H1 (cell line): ENCODE measurements around the gene SH3PXD2A. TPM values are rescaled to one million over a fixed set of nuclear protein-coding genes. Genes with fewer than 3 reads are reported as not detected.
A peak's percentile ranks its signal among the peaks of the same experiment; 100 is the strongest.

Experiments used
- CTCF ChIA-PET: fragments of 300-600 bp; sonication (Branson Sonifier 250); formaldehyde crosslinking; loops from one replicate; lab custom pipeline; 2021; ENCODE audit not compliant: partially characterized antibody; lab: Charles Lee
- POLR2A ChIA-PET: fragments of 300-600 bp; sonication (Branson Sonifier 250); formaldehyde crosslinking; loops from one replicate; lab custom pipeline; 2021; ENCODE audit warnings: inconsistent platforms; ENCODE audit not compliant: partially characterized antibody; lab: Charles Lee
- DNase-seq, 2 experiments: peaks; one replicate each; pipeline versions ENCODE4 v3.0.0 to v3.0.0-alpha.2; 2010 to 2022; ENCODE audit warnings: low spot score in 2 of 2, low read depth in 1 of 2, mixed read lengths in 1 of 2
- FAIRE-seq: peaks from 2 replicates; lab custom pipeline; 2011; peaks lifted over from hg19 to GRCh38; lab: Jason Lieb, UNC
- H2AFZ ChIP-seq: 2 replicates; pipeline ENCODE4 v1.8.1; 2012; ENCODE audit warnings: low read length, inconsistent platforms
- H2AK5ac ChIP-seq: 2 replicates; pipeline ENCODE4 v1.6.1; 2013; ENCODE audit warnings: low read depth, low read length
- H2BK120ac ChIP-seq: replicated peaks from 2 replicates; pipeline ENCODE3; 2013; ENCODE audit warnings: low read depth, low read length, inconsistent platforms
- H2BK12ac ChIP-seq: 2 replicates; pipeline ENCODE4 v1.6.1; 2013; ENCODE audit warnings: low read depth, low read length
- H2BK15ac ChIP-seq: 2 replicates; pipeline ENCODE4 v1.6.1; 2013; ENCODE audit warnings: low read length
- H2BK20ac ChIP-seq: 2 replicates; pipeline ENCODE4 v1.6.1; 2013; ENCODE audit warnings: low read length
- H2BK5ac ChIP-seq: 2 replicates; pipeline ENCODE4 v1.6.1; 2013; ENCODE audit warnings: low read depth, low read length
- H3K14ac ChIP-seq: 2 replicates; pipeline ENCODE4 v1.6.1; 2013; ENCODE audit warnings: inconsistent platforms; ENCODE audit not compliant: insufficient read length
- H3K18ac ChIP-seq: 2 replicates; pipeline ENCODE4 v1.6.1; 2013; ENCODE audit warnings: low read length; ENCODE audit errors: extremely low read depth
- H3K23ac ChIP-seq: 2 replicates; pipeline ENCODE4 v1.6.1; 2013; ENCODE audit warnings: inconsistent platforms; ENCODE audit not compliant: insufficient read length
- H3K23me2 ChIP-seq: 2 replicates; pipeline ENCODE4 v1.6.1; 2013; ENCODE audit warnings: low read depth, low read length
- H3K27ac ChIP-seq: 2 replicates; pipeline ENCODE4 v1.6.1; 2011; ENCODE audit warnings: low read depth, low read length, inconsistent platforms
- H3K27me3 ChIP-seq, 4 experiments: replicated peaks in 1 of 4; 1 replicate in 1 of 4; 2 replicates in 3 of 4; pipeline versions ENCODE4 v1.6.1 to v1.8.1; 2011 to 2013; ENCODE audit warnings: low read length in 3 of 4, mild to moderate bottlenecking in 3 of 4, inconsistent platforms in 2 of 4, mixed read lengths in 2 of 4, moderate library complexity in 1 of 4; ENCODE audit not compliant: control insufficient read depth in 3 of 4, insufficient read depth in 3 of 4; ENCODE audit errors: extremely low read depth in 1 of 4
- H3K36me3 ChIP-seq, 4 experiments: 2 replicates each; pipeline versions ENCODE4 v1.6.1 to v1.8.1; 2011 to 2013; ENCODE audit warnings: mild to moderate bottlenecking in 4 of 4, low read length in 3 of 4, moderate library complexity in 2 of 4, control low read depth in 1 of 4, inconsistent platforms in 1 of 4; ENCODE audit not compliant: insufficient read depth in 4 of 4, control insufficient read depth in 2 of 4
- H3K4ac ChIP-seq: replicated peaks from 2 replicates; pipeline ENCODE3; 2013; ENCODE audit warnings: low read length, low read depth, mixed read lengths, inconsistent platforms; ENCODE audit not compliant: insufficient read length
- H3K4me1 ChIP-seq, 4 experiments: replicated peaks in 1 of 4; 1 replicate in 1 of 4; 2 replicates in 3 of 4; pipeline versions ENCODE4 v1.6.1 to v1.8.1; 2011 to 2013; ENCODE audit warnings: low read length in 3 of 4, inconsistent platforms in 2 of 4, mixed read lengths in 1 of 4; ENCODE audit not compliant: insufficient read depth in 4 of 4, control insufficient read depth in 3 of 4
- H3K4me2 ChIP-seq, 2 experiments: 2 replicates each; pipeline versions ENCODE4 v1.6.1 to v1.8.1; 2011 to 2013; ENCODE audit warnings: low read depth in 2 of 2, low read length in 2 of 2, control low read depth in 1 of 2, inconsistent platforms in 1 of 2, mild to moderate bottlenecking in 1 of 2; ENCODE audit not compliant: insufficient read depth in 1 of 2
- H3K4me3 ChIP-seq, 4 experiments: fragments of 200-600, 300-600 bp in 1 of 4; sonication (generic), shearing (Covaris generic), sonication (Bioruptor Twin) in 1 of 4; 2 replicates each; pipeline versions ENCODE4 v1.5.1 to v1.8.1; 2011 to 2016; ENCODE audit warnings: low read length in 4 of 4, low read depth in 3 of 4, control low read depth in 2 of 4, inconsistent platforms in 2 of 4, mild to moderate bottlenecking in 2 of 4, mixed read lengths in 1 of 4, moderate library complexity in 1 of 4; ENCODE audit not compliant: insufficient read depth in 2 of 4; ENCODE audit errors: extremely low read depth in 1 of 4
- H3K56ac ChIP-seq: replicated peaks from 2 replicates; pipeline ENCODE3; 2013; ENCODE audit warnings: low read depth, mild to moderate bottlenecking, mixed read lengths, low read length, inconsistent platforms; ENCODE audit not compliant: insufficient read length
- H3K79me1 ChIP-seq: 2 replicates; pipeline ENCODE4 v1.6.1; 2013; ENCODE audit warnings: low read depth, low read length, control low read depth
- H3K79me2 ChIP-seq, 2 experiments: 2 replicates each; pipeline versions ENCODE4 v1.6.1 to v1.8.1; 2012 to 2013; ENCODE audit warnings: low read length in 2 of 2, mild to moderate bottlenecking in 2 of 2, inconsistent platforms in 1 of 2; ENCODE audit not compliant: insufficient read depth in 2 of 2, control insufficient read depth in 1 of 2
- H3K9ac ChIP-seq, 4 experiments: replicated peaks in 1 of 4; 1 replicate in 1 of 4; 2 replicates in 3 of 4; pipeline versions ENCODE4 v1.6.1 to v1.8.1; 2011 to 2013; ENCODE audit warnings: low read depth in 3 of 4, low read length in 3 of 4, control low read depth in 2 of 4, mild to moderate bottlenecking in 2 of 4, moderate library complexity in 2 of 4, inconsistent platforms in 1 of 4; ENCODE audit errors: extremely low read depth in 1 of 4
- H3K9me3 ChIP-seq, 2 experiments: 2 replicates each; pipeline versions ENCODE4 v1.6.1 to v1.8.1; 2012 to 2013; ENCODE audit warnings: mild to moderate bottlenecking in 2 of 2, moderate library complexity in 2 of 2, control low read depth in 1 of 2, inconsistent platforms in 1 of 2, low read depth in 1 of 2, low read length in 1 of 2, mixed read lengths in 1 of 2; ENCODE audit not compliant: insufficient read depth in 2 of 2
- H4K20me1 ChIP-seq, 2 experiments: replicated peaks in 1 of 2; 2 replicates each; pipeline versions ENCODE3 to v1.8.1; 2011 to 2013; ENCODE audit warnings: inconsistent platforms in 2 of 2, low read length in 2 of 2, mild to moderate bottlenecking in 1 of 2; ENCODE audit not compliant: insufficient read depth in 2 of 2, control insufficient read depth in 1 of 2
- H4K5ac ChIP-seq: 2 replicates; pipeline ENCODE4 v1.6.1; 2013; ENCODE audit warnings: low read length, low read depth, mixed read lengths, inconsistent platforms; ENCODE audit not compliant: insufficient read length
- H4K8ac ChIP-seq: 2 replicates; pipeline ENCODE4 v1.8.0; 2013; ENCODE audit warnings: mild to moderate bottlenecking, moderate library complexity, low read length, inconsistent platforms; ENCODE audit not compliant: insufficient read depth; ENCODE audit errors: extremely low read depth
- H4K91ac ChIP-seq: replicated peaks from 2 replicates; pipeline ENCODE3; 2013; ENCODE audit warnings: low read length, mixed read lengths, inconsistent platforms; ENCODE audit not compliant: insufficient read length
- BCL11A ChIP-seq, 2 experiments: IDR thresholded peaks; one replicate each; pipeline ENCODE4 v1.6.1; 2011; ENCODE audit warnings: low read depth in 2 of 2, low read length in 2 of 2, mild to moderate bottlenecking in 2 of 2
- CTCF ChIP-seq, 3 experiments: IDR thresholded peaks; 1 replicate in 2 of 3; 2 replicates in 1 of 3; pipeline versions ENCODE4 v1.5.1 to v1.6.1; 2011; ENCODE audit warnings: low read length in 3 of 3, mild to moderate bottlenecking in 3 of 3, inconsistent platforms in 2 of 3, low read depth in 1 of 3, moderate library complexity in 1 of 3; ENCODE audit not compliant: insufficient read depth in 1 of 3; ENCODE audit errors: control extremely low read depth in 1 of 3
- GTF2F1 ChIP-seq: IDR thresholded peaks from 2 replicates; pipeline ENCODE4 v1.6.1; 2012; ENCODE audit warnings: low read depth, low read length, improper control_type of control experiment, borderline replicate concordance
- KDM1A ChIP-seq: fragments of 200-600, 300-600 bp; sonication (generic); IDR thresholded peaks from 2 replicates; pipeline ENCODE4 v1.7.1; 2016; ENCODE audit warnings: mild to moderate bottlenecking, low read length, borderline replicate concordance
- POLR2A ChIP-seq, 2 experiments: IDR thresholded peaks; 1 replicate in 1 of 2; 2 replicates in 1 of 2; pipeline ENCODE4 v1.6.1; 2011; ENCODE audit warnings: low read depth in 2 of 2, low read length in 2 of 2, mild to moderate bottlenecking in 2 of 2; ENCODE audit errors: control extremely low read depth in 1 of 2
- POLR2AphosphoS5 ChIP-seq: IDR thresholded peaks from 2 replicates; pipeline ENCODE4 v1.6.1; 2011; ENCODE audit warnings: low read depth, low read length
- RAD21 ChIP-seq, 2 experiments: IDR thresholded peaks in 1 of 2; conservative IDR thresholded peaks in 1 of 2; 2 replicates each; pipeline ENCODE4 v1.6.1; 2011; ENCODE audit warnings: low read depth in 2 of 2, low read length in 2 of 2, improper control_type of control experiment in 1 of 2, inconsistent platforms in 1 of 2, mild to moderate bottlenecking in 1 of 2, moderate library complexity in 1 of 2
- RFX5 ChIP-seq: IDR thresholded peaks from 2 replicates; pipeline ENCODE4 v1.6.1; 2011; ENCODE audit warnings: low read depth, low read length, improper control_type of control experiment, borderline replicate concordance
- TAF1 ChIP-seq: IDR thresholded peaks from 2 replicates; pipeline ENCODE4 v1.6.1; 2011; ENCODE audit warnings: mild to moderate bottlenecking, low read depth, low read length
- WGBS, 2 experiments: shearing (Covaris generic) in 1 of 2; methylation state at CpG; one replicate each; pipeline versions ENCODE4 v1.1.6 to v1.1.7; 2013 to 2015; ENCODE audit warnings: low lambda C conversion rate in 2 of 2, mixed read lengths in 2 of 2, inconsistent platforms in 1 of 2, low coverage in 1 of 2, missing lambda C conversion rate in 1 of 2; ENCODE audit not compliant: insufficient replicate concordance in 2 of 2, insufficient coverage in 1 of 2, insufficient read length in 1 of 2; ENCODE audit errors: extremely low coverage in 1 of 2, missing lambda C conversion rate in 1 of 2; 5-methylcytosine and 5-hydroxymethylcytosine counted together
- polyA plus RNA-seq, 7 experiments: library from polyadenylated mRNA; depleted of rRNA in 3 of 7; stranded (reverse) in 5 of 7; unstranded in 2 of 7; fragments of >200 nt in 5 of 7; fragments of 200-250 nt in 2 of 7; gene quantifications; 1 replicate in 5 of 7; 2 replicates in 1 of 7; 4 replicates in 1 of 7; pipeline versions ENCODE4 v1.2.1 to v1.2.3, GENCODE V29; 2011 to 2013; ENCODE audit warnings: missing spikeins in 2 of 7, mixed read lengths in 2 of 7
- total RNA-seq: library from RNA; stranded (reverse); fragmentation: NEBNext Ultra II Directional; extraction: Animal tissue kit (Norgen Biotek cat#: 25700); gene quantifications from 2 replicates; pipeline ENCODE4 v1.2.1, GENCODE V29; 2021

SH3PXD2A gene
- total and polyA plus RNA-seq, 2 of the 8 experiments (the other 6 are each of a cell fraction or from before 2014, with no cell fraction given), result 5.4 to 16.3 TPM

- no peak overlapping the region for H3K56ac ChIP-seq
- no peak overlapping the region for H4K91ac ChIP-seq
- H4K8ac ChIP-seq, result no peak overlapping the region
- H2BK12ac ChIP-seq, result no peak overlapping the region
- no peak overlapping the region for H3K14ac ChIP-seq
- no peak overlapping the region for H3K23ac ChIP-seq
- no peaks in the 10 kb centered on the region for H3K79me1 ChIP-seq
- peak overlapping the region in 1 of 2 experiments; percentile 53; a peak in 2 of 4 replicates for H3K4me2 ChIP-seq
- H2BK20ac ChIP-seq, result no peak overlapping the region
- H4K20me1 ChIP-seq, result no peaks in the 10 kb centered on the region
- H3K79me2 ChIP-seq, result no peaks in the 10 kb centered on the region
- no peaks in the 10 kb centered on the region for H3K9me3 ChIP-seq
- H3K23me2 ChIP-seq, result no peaks in the 10 kb centered on the region
- H3K4ac ChIP-seq, result no peak overlapping the region
- H3K27me3 ChIP-seq, result no peaks in the 10 kb centered on the region
- no peak overlapping the region for H3K27ac ChIP-seq
- WGBS, 2 experiments, result 68% methylated on average over 2 of the region's 2 CpGs; no CpG with 5 or more reads in 1 of the 2 experiments
- H3K4me1 ChIP-seq, result peaks cover 8 to 21% (median 11%) of the 10 kb centered on the region in 4 experiments
- ChIA-PET CTCF (interaction anchor here (1.1 to 5.8 kb wide), 14 partner anchors 9 to 92 kb away, joined by 3 to 31 read pairs (median 6); no protein-coding TSS in a partner anchor), POLR2A (interaction anchor here (2.5 kb wide), 1 partner anchor 12 kb away, joined by 7 read pairs; no protein-coding TSS in a partner anchor)
- no peak overlapping the region for H2BK5ac ChIP-seq
- no peaks in the 10 kb centered on the region for H3K36me3 ChIP-seq
- no peak for DNase-seq
- FAIRE-seq, result peak; percentile 28
- H2BK15ac ChIP-seq, result no peak overlapping the region
- TF ChIP-seq POLR2AphosphoS5, result no peak
- no peak for TF ChIP-seq BCL11A (IDR thresholded peaks at IDR 0.05; ENCODE audit: low read depth in 2 of 2, low read length in 2 of 2)
- no peak for TF ChIP-seq TAF1
- TF ChIP-seq RAD21 (IDR thresholded peaks at IDR 0.05 in 1 of 2, conservative IDR thresholded peaks at IDR 0.05 in 1 of 2; ENCODE audit: low read depth in 2 of 2, low read length in 2 of 2), result peak in 1 of 2 experiments; percentile 42; a peak in 3 of 4 replicates
- no peak for TF ChIP-seq RFX5
- TF ChIP-seq GTF2F1, result no peak
- TF ChIP-seq KDM1A, result 0 out of 2 replicates have a peak, but pooled peaks have one; percentile 80
- peak in 2 of 3 experiments; percentile 19 to 29; a peak in 2 of 4 replicates for TF ChIP-seq CTCF (IDR thresholded peaks at IDR 0.05; ENCODE audit: control extremely low read depth in 1 of 3, insufficient read depth in 1 of 3, low read depth in 1 of 3, low read length in 3 of 3)
- TF ChIP-seq POLR2A (IDR thresholded peaks at IDR 0.05; ENCODE audit: control extremely low read depth in 1 of 2, low read depth in 2 of 2, low read length in 2 of 2), result no peak
- TF ChIP-seq, all 59 proteins: peak for 3
- no peak overlapping the region for H3K4me3 ChIP-seq
- H3K18ac ChIP-seq, result no peak overlapping the region
- H2BK120ac ChIP-seq, result no peak overlapping the region
- no peak overlapping the region for H3K9ac ChIP-seq
- no peak overlapping the region for H2AK5ac ChIP-seq
- H2AFZ ChIP-seq, result no peak overlapping the region
- no peak overlapping the region for H4K5ac ChIP-seq
Measured at GRCh38 chr10:103669944-103670343, 185.4 kb downstream of the SH3PXD2A start.
